WTC11 (cell line): ENCODE data around the gene KDELR1.

Experiments
- ATF1 ChIP-seq: sonication (generic); formaldehyde crosslinking; IDR thresholded peaks from 2 replicates; pipeline ENCODE4 v1.8.1; 2023; ENCODE audit warnings: mild to moderate bottlenecking, moderate library complexity, missing genetic modification reagents
- CREB1 ChIP-seq: sonication (generic); formaldehyde crosslinking; IDR thresholded peaks from 2 replicates; pipeline ENCODE4 v1.8.0; 2023; ENCODE audit warnings: mild to moderate bottlenecking, missing genetic modification reagents
- CREM ChIP-seq: sonication (generic); formaldehyde crosslinking; IDR thresholded peaks from 2 replicates; pipeline ENCODE4 v1.8.1; 2022; ENCODE audit warnings: mild to moderate bottlenecking, missing genetic modification reagents, moderate library complexity
- CTCF ChIP-seq: fragments of 200-600 bp; IDR thresholded peaks from 2 replicates; pipeline ENCODE4 v1.8.0; 2022; ENCODE audit warnings: antibody characterized with exemption
- MLX ChIP-seq: sonication (generic); formaldehyde crosslinking; IDR thresholded peaks from 2 replicates; pipeline ENCODE4 v1.8.1; 2023; ENCODE audit warnings: mild to moderate bottlenecking, missing genetic modification reagents, moderate library complexity
- TEAD4 ChIP-seq: sonication (generic); formaldehyde crosslinking; IDR thresholded peaks from 2 replicates; pipeline ENCODE4 v1.8.0; 2022; ENCODE audit warnings: mild to moderate bottlenecking, missing genetic modification reagents
- USF2 ChIP-seq: sonication (generic); formaldehyde crosslinking; IDR thresholded peaks from 2 replicates; pipeline ENCODE4 v1.8.1; 2023; ENCODE audit warnings: mild to moderate bottlenecking, missing genetic modification reagents, moderate library complexity
- ZNF317 ChIP-seq: sonication (generic); formaldehyde crosslinking; IDR thresholded peaks from 2 replicates; pipeline ENCODE4 v1.8.1; 2023; ENCODE audit warnings: low read depth, mild to moderate bottlenecking, moderate library complexity, missing genetic modification reagents, borderline replicate concordance
- TF ChIP-seq, protein P1 (sequence below): sonication (generic); formaldehyde crosslinking; IDR thresholded peaks from 2 replicates; pipeline ENCODE4 v1.8.1; 2022; ENCODE audit warnings: missing genetic modification reagents, borderline replicate concordance
- TF ChIP-seq, protein P2 (sequence below): sonication (generic); formaldehyde crosslinking; IDR thresholded peaks from 2 replicates; pipeline ENCODE4 v1.8.1; 2023; ENCODE audit warnings: mild to moderate bottlenecking, missing genetic modification reagents, borderline replicate concordance

GRCh38 chr19:48373567-48373966 is 17.8 kb downstream of the KDELR1 start:
- TF ChIP-seq CTCF, result no peak
- no peak for TF ChIP-seq MLX
- TF ChIP-seq, protein P1, sequence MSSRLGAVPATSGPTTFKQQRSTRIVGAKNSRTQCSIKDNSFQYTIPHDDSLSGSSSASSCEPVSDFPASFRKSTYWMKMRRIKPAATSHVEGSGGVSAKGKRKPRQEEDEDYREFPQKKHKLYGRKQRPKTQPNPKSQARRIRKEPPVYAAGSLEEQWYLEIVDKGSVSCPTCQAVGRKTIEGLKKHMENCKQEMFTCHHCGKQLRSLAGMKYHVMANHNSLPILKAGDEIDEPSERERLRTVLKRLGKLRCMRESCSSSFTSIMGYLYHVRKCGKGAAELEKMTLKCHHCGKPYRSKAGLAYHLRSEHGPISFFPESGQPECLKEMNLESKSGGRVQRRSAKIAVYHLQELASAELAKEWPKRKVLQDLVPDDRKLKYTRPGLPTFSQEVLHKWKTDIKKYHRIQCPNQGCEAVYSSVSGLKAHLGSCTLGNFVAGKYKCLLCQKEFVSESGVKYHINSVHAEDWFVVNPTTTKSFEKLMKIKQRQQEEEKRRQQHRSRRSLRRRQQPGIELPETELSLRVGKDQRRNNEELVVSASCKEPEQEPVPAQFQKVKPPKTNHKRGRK, result no peak
- TF ChIP-seq ZNF317 (CRISPR knock-in tag), result no peak
- TF ChIP-seq TEAD4 (CRISPR knock-in tag), result no peak
- TF ChIP-seq USF2 (CRISPR knock-in tag), result no peak
- no peak for TF ChIP-seq CREM (CRISPR knock-in tag)
- TF ChIP-seq ATF1, result no peak
- TF ChIP-seq, protein P2, sequence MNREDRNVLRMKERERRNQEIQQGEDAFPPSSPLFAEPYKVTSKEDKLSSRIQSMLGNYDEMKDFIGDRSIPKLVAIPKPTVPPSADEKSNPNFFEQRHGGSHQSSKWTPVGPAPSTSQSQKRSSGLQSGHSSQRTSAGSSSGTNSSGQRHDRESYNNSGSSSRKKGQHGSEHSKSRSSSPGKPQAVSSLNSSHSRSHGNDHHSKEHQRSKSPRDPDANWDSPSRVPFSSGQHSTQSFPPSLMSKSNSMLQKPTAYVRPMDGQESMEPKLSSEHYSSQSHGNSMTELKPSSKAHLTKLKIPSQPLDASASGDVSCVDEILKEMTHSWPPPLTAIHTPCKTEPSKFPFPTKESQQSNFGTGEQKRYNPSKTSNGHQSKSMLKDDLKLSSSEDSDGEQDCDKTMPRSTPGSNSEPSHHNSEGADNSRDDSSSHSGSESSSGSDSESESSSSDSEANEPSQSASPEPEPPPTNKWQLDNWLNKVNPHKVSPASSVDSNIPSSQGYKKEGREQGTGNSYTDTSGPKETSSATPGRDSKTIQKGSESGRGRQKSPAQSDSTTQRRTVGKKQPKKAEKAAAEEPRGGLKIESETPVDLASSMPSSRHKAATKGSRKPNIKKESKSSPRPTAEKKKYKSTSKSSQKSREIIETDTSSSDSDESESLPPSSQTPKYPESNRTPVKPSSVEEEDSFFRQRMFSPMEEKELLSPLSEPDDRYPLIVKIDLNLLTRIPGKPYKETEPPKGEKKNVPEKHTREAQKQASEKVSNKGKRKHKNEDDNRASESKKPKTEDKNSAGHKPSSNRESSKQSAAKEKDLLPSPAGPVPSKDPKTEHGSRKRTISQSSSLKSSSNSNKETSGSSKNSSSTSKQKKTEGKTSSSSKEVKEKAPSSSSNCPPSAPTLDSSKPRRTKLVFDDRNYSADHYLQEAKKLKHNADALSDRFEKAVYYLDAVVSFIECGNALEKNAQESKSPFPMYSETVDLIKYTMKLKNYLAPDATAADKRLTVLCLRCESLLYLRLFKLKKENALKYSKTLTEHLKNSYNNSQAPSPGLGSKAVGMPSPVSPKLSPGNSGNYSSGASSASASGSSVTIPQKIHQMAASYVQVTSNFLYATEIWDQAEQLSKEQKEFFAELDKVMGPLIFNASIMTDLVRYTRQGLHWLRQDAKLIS, result no peak
- no peak for TF ChIP-seq CREB1 (CRISPR knock-in tag)
